H54 (cell line): ENCODE results near the gene PGM5.

ENCODE experiments used
- DNase-seq: peaks from one replicate; pipeline ENCODE4 v3.0.0; 2011; ENCODE audit warnings: low spot score, mixed read lengths; ENCODE audit not compliant: insufficient read length
- FAIRE-seq: peaks from 3 replicates; lab custom pipeline; 2011; peaks lifted over from hg19 to GRCh38; lab: Jason Lieb, UNC
- POLR2A ChIP-seq: IDR thresholded peaks from 2 replicates; pipeline ENCODE4 v1.6.1; 2011; ENCODE audit warnings: low read depth, mild to moderate bottlenecking, low read length

PGM5 gene

DNA sequence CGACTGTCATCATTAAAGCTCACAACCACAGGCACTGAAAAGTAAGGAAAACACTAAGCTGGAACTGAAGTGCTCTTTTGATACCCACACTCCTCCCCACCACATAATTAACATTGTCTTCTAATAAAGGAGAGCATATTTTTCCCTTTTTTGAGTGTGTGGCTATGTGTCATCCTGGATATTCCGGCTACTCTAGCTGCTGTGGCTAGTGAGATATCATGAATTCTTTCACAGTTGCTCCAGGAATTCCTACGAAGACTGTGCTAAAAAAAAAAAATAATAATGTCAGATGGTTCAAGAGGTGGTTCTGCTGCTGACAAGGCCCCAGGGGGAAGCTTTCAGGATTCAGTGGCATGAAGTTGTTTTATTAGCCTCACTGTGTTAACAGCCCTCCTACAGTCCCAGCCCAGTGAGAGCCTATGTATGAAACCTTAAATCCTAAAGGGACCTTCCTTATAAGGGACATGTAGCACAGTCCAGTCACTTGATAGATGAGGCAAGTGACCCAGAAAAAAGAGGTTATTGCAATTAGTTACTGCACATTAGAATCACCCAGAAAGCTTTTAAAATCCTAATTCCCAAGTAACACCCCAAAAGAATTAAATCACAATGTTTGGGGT is 137.7 kb downstream of the PGM5 start:
- TF ChIP-seq POLR2A: no peak
- FAIRE-seq: no peak
- no peak for DNase-seq

DNA sequence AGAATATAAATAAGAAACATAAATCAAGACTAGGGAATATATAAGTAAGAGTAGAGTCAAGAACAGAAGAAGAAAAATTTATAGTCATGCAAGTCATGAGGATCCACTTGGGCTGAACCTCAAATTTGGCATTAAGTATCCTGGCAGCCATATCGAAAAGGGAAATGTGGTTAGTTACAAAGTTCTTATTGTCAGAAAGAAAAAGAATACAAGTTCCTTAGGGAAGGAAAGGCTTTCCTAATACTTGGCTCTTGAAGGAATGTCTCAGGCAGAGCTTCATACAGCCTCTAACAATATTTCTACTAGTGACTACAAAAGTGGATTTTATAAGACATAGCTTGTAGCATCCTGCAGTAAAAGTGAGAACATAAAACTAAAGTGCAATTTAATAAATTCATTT is 138.8 kb downstream of the PGM5 start:
- DNase-seq: no peak
- no peak for TF ChIP-seq POLR2A
- no peak for FAIRE-seq

DNA sequence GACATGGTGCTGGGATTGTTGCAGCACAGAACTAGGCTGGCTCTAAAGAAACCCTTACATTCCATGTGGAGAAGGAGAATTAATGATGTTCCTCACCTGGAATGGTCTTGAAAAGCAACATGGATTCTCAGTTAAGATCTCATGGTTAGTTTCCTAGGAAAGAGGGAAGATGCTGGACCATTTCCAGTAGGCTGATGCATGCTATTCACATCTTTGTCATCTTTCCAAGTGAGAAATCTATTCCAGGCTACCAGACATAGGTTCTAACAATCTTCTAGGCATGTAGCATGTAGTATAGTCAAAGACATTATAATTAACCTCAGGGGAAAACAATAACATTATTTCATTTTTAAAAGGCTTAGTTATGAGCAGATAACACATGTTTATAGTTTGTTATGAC is 139.9 kb downstream of the PGM5 start:
- DNase-seq (no peak), FAIRE-seq (no peak)
- no peak for TF ChIP-seq POLR2A

GRCh38 chr9:68497629-68498028 is 141.2 kb downstream of the PGM5 start:
- DNase-seq (no peak), FAIRE-seq (no peak)
- TF ChIP-seq POLR2A: no peak

DNA sequence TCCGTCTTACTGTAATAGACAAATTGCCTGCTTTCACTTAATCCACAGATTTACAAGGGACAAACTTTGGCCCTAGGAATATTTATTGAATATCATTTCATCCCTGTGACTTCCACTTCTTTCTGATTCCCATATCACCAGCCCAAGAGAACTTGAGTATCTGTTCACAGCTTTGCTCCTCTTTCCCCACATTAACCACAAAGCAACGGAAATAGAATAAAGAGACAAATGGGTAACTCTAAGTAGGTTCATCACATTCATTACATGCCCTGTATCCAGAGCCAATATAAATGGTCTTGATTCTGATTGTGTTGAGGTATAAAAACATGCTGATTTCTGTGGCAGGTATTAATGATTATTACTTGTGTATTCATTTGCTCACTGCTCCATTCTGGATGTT is 142.4 kb downstream of the PGM5 start:
- FAIRE-seq (no peak), DNase-seq (no peak)
- TF ChIP-seq POLR2A: no peak

DNA sequence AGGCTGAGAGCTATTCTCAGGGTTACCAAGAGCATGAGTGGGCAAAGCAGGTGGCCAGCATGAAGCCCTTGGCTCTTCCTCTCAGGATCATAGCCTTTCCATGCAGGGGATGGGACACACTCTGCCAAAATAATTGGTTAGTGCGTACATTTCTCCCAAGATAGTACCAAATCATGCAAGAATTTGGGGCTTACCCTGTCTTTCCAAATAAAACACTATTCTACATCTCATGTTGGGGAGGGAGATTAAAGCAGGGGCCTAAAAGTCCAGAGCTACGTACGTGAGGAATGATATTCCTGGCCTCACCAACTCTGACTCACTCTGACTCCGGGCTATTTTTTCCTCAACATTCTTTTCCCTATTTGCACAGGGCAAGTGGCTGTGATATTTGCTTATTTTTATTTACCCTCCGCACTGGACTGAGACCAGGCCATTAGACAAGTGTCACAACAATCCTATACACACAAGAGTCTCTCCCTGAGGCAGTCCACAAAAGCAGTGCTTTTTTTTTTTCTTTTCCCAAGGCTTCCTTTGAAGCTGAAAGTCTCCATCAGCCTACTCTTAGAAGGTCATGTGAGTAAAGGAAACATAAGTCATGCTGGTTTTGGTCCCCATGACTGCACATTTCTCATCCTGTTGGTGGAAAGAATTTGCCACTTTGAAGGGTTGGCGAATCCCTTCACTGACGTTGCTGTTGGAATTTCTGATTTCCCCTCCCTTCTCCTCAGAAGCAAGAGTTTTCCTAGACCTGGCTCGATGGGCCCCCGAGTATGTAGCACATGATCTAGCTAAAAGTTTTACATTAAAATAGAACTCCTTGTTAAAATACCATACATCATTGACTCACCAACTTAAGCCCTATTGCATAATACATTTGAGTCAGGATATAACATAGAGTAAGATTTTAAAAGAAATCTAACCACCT is 144.3 kb downstream of the PGM5 start:
- no peak for TF ChIP-seq POLR2A
- DNase-seq: peak; percentile 9
- FAIRE-seq: peak; percentile 62

GRCh38 chr9:68502279-68502678 is 145.9 kb downstream of the PGM5 start:
- DNase-seq (no peak), FAIRE-seq (no peak)
- TF ChIP-seq POLR2A: no peak

GRCh38 chr9:68505681-68506409 is 149.4 kb downstream of the PGM5 start:
- DNase-seq (no peak), FAIRE-seq (no peak)
- TF ChIP-seq POLR2A: no peak

- TF ChIP-seq POLR2A: no peak
- FAIRE-seq (no peak), DNase-seq (no peak)
Measured at GRCh38 chr9:68506551-68506950, 150.1 kb downstream of the PGM5 start.

DNA sequence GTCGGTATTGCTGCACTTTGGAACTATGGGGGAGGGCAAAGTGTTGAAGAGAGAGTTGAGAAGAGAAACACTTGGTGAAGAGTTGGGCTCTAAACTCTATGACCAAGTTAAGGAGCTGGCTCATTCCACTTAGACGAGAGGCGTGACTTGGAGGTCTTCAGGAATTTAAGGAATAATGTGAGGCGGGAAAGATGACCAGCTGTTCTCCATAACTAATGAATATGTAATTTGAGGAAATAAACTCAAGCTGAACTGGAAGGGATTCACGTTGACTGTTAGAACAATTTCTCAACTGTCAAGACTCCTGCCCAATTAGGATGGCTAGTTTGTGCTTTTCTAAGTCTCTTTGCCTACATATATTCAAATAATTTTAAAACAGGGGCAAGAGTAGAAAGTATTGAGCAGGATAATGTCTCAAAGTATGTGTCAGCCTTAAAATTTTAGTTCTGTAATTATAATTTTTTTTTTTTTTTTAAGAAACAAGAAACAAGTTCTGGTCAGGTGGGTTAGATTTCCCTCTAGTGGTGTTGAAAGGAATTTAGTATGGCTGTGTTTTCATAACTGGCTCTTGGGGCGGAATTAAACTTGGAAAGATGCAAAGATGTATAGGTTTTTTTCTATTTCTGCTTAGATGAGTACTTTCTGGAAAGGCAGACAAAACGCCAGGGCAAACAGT is 150.9 kb downstream of the PGM5 start:
- FAIRE-seq (no peak), DNase-seq (peak; percentile 17)

GRCh38 chr9:68507806-68508145 is 151.4 kb downstream of the PGM5 start:
- no peak for DNase-seq
- no peak for TF ChIP-seq POLR2A
- FAIRE-seq: no peak

More for the DNA sequence above, 150.9 kb downstream of the PGM5 start:
- TF ChIP-seq POLR2A: no peak

DNA sequence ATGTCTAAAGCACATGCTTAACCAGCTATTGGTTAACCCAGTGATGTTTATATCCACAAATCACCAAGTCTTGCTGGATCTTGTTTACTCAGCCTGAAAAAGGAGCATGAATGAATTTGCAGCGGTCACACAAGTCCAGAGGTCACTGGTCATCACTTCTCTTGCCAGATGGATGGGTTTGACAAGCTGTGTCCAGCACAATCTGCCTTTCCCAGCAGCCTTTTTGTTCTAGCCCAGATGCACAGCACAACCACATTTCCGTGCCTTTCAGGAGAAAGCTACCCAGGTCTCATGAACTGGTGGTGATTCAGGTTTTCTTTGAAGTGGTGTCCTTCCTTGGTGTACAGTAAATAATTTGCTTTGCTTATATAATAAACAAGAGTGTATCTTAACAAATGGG is 152.1 kb downstream of the PGM5 start:
- FAIRE-seq (no peak), DNase-seq (no peak)
- no peak for TF ChIP-seq POLR2A

DNA sequence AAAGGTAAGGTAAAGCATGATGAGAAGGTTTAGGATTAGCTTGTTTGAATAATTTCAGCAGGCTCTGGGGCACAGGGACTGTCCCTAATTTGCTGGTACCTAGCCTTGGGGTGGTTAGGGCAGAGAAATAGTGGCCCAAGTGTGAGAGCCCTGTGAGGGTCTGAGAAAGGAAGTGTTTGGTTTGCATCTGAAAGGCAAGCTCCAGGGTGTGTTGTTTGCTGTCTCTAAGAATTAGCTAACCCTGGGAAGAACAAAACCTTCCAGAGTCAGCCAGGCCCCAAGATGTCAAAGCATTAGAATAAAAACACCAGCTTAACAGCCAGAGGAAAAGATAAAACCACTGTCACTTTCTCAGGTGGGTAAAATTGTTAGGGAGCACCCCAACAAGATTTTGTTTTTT is 153.3 kb downstream of the PGM5 start:
- DNase-seq: no peak
- TF ChIP-seq POLR2A: no peak
- no peak for FAIRE-seq

GRCh38 chr9:68513385-68513784 is 157.0 kb downstream of the PGM5 start:
- TF ChIP-seq POLR2A: no peak
- DNase-seq: no peak
- no peak for FAIRE-seq
